ENCODE measurements around the gene SYVN1. TPM values are rescaled to one million over a fixed set of nuclear protein-coding genes. Genes with fewer than 3 reads are reported as not detected.

Gene SYVN1
- total and polyA plus RNA-seq, 4 donors: 19.9 to 210 (median 56.6) TPM

DNA sequence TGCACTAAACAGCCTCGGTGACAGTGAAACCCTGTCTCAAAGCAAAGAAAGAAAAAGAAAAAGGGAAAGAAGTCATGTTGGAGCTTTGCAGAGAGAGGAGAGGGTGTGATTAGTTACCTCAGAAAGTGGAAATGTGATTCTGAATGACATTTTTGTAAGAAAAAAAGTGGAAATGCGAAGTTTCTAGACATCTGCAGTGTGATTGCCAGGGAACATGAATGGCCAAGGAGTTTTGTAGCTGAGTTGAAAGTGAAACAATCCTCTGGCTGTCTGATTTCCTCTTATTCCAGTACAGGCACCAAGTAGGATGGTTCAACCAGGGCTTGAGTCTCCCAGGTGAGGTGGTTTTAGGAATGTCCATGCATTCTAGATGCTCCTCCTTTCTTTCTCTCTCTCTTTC, 17.8 kb upstream of the SYVN1 start:
- H3K9me3 ChIP-seq (ENCODE audit: control insufficient read depth in 4 of 4, low read length in 3 of 4): no peaks in the 10 kb centered on the region
- H3K27ac ChIP-seq (ENCODE audit: low read depth in 1 of 2, low read length in 2 of 2): no peak overlapping the region
- no peaks in the 10 kb centered on the region for H3K36me3 ChIP-seq (ENCODE audit: control insufficient read depth in 4 of 4, insufficient read depth in 3 of 4, low read depth in 1 of 4, low read length in 3 of 4)
- H3K9ac ChIP-seq (ENCODE audit: low read depth in 1 of 2, low read length in 2 of 2): no peak overlapping the region
- TF ChIP-seq GABPA (IDR thresholded peaks at IDR 0.05 in 1 of 2, conservative IDR thresholded peaks at IDR 0.05 in 1 of 2): no peak
- no peak for TF ChIP-seq FOXA2 (IDR thresholded peaks at IDR 0.05)
- no peak for TF ChIP-seq ZBTB33 (IDR thresholded peaks at IDR 0.05)
- no peak for TF ChIP-seq RAD21 (IDR thresholded peaks at IDR 0.05)
- TF ChIP-seq CTCF (IDR thresholded peaks at IDR 0.05; ENCODE audit: low read depth, low read length, missing input control): no peak
- TF ChIP-seq YY1 (IDR thresholded peaks at IDR 0.05): no peak
- no peak for TF ChIP-seq MAX (IDR thresholded peaks at IDR 0.05)
- TF ChIP-seq JUND (IDR thresholded peaks at IDR 0.05): no peak
- no peak for TF ChIP-seq SP1 (IDR thresholded peaks at IDR 0.05)
- TF ChIP-seq, protein P1, sequence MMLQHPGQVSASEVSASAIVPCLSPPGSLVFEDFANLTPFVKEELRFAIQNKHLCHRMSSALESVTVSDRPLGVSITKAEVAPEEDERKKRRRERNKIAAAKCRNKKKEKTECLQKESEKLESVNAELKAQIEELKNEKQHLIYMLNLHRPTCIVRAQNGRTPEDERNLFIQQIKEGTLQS (IDR thresholded peaks at IDR 0.05): no peak
- TF ChIP-seq REST (IDR thresholded peaks at IDR 0.05): no peak
- no peak for TF ChIP-seq FOXA1 (IDR thresholded peaks at IDR 0.05)
- TF ChIP-seq HNF4A (conservative IDR thresholded peaks at IDR 0.05): no peak
- no peak for TF ChIP-seq EGR1 (IDR thresholded peaks at IDR 0.05; ENCODE audit: low read depth in 2 of 2)
- TF ChIP-seq RXRA (IDR thresholded peaks at IDR 0.05): no peak
- no peak for TF ChIP-seq TAF1 (conservative IDR thresholded peaks at IDR 0.05)
- TF ChIP-seq NR2F2 (IDR thresholded peaks at IDR 0.05): no peak
- no peak for TF ChIP-seq HNF4G (IDR thresholded peaks at IDR 0.05)
- H3K27me3 ChIP-seq (ENCODE audit: control insufficient read depth in 4 of 4, insufficient read depth in 4 of 4, low read length in 3 of 4): no peaks in the 10 kb centered on the region
- no peak overlapping the region for H3K4me3 ChIP-seq (ENCODE audit: low read depth in 1 of 3, low read length in 3 of 3)
- H3K4me1 ChIP-seq (ENCODE audit: control insufficient read depth in 4 of 4, insufficient read depth in 4 of 4, low read length in 3 of 4): peaks cover 7 to 23% (median 20%) of the 10 kb centered on the region in 4 donors
- DNase-seq (ENCODE audit: low spot score): no peak
- WGBS: 74% methylated on average over 2 of the region's 2 CpGs

All from liver (tissue), 9 donors.